Putamen (tissue), 1 donor: Measurements from ENCODE around the gene USF3.
A peak's percentile ranks its signal among the peaks of the same experiment; 100 is the strongest.
"Not testable (repeated sequence)": the region's sequence is repeated elsewhere in the genome, so short reads cannot be mapped to it uniquely, and the experiment has no call there.

ENCODE experiments used
- DNase-seq: peaks from one replicate; pipeline ENCODE4 v3.0.0-alpha.2; 2016; ENCODE audit warnings: low spot score

USF3 gene

DNA sequence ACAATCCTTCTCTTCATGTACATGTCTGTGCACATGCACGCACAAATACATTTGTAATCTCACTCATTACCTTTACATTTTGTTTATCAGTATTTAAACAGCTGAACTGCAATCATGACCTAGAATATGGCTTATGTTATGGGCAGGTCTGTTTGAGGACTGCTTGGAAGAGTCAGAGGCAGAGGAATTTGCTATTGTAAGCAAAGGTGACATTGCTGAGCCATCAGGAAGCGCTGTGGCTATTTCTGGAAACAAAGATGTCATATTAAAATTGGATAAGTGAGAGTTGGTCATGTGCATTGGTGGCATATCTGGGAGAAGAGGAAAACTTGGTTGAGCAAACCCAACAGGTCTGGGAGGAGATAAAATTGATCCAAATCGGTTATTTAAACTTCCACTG lies 41.6 kb downstream of the USF3 start:
- DNase-seq, result no peak

DNA sequence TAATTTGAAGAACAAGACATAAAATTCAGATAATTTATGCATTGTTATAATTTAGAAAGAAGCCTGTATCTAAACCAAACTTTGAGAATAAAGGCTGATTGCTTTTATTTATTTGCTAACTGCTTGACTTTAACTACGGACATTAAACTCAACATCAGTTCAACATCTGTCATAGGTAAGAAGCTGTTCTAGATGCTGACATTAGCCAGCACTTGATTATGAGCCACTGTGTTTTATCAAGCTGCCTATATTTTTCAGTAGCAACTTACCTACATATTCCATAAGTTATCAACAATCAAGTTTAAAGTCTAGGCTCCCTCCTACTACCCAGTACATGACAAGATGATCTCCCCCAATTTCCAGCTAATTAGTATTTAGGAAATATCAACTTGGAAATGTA lies 42.1 kb downstream of the USF3 start:
- DNase-seq, result no peak

DNA sequence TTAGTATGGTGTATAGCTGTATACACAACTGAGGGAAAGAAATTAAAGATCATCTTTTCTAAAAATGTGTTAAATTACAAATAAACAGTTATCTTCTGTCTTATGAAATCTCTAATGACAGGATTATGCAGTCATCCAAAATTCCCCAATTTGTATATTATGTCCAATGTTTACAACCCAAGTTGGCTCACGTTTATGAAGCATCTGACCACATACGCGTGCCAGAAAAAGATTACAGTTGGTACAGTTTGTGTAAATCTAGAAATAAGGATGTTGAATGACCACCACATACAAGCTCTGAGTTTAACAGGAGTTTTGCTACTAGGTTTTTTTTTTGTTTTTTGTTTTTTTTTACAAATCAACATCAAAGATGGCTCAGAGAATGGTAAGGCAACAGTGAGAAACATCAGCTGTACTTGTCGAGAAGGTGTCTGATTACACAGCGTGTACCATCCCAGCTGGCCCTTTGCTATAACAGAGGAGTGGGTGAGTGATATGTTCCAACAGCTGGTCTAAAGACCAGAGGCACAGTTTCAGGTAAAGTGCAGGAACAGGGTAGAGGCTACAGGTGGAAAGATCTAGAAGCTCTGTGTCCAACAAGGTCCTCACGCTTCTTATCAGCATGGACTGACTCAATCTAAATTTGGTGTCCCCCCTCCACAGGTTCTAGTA lies 47.1 kb downstream of the USF3 start:
- DNase-seq, result no peak

DNA sequence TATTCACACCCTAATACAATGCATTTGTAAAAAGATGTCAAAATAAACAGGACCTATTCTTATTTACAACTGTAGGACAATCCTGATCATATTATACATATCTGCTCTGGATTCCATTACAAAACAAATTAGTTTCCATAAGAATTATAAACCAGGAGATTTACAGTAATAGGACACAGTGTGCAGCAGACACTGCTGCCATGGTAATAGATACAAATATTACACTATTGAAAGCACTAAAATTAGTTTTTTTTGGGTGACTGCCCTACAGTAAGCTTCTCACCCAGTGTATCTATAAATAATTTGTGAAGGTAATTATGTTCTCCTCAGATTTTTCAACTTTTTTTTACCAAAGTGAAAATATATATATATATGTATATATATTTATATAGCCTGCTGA lies 47.9 kb downstream of the USF3 start:
- DNase-seq, result no peak

DNA sequence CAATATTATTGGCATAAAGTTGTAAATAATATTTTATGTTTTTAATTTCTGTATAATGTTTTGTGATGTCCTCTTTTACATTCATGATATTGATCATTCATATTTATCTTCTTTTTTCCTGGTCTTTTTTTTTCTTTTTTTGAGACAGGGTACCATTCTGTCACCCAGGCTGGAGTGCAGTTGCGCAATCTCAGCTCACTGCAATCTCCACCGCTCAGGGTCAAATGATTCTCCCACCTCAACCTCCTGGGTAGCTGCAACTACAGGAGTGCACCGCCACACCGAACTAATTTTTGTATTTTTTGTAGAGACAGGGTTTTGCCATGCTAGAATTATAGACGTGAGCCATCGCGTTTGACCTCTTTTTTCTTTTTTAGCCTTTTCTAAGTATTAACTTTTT lies 52.9 kb downstream of the USF3 start:
- no peak for DNase-seq

DNA sequence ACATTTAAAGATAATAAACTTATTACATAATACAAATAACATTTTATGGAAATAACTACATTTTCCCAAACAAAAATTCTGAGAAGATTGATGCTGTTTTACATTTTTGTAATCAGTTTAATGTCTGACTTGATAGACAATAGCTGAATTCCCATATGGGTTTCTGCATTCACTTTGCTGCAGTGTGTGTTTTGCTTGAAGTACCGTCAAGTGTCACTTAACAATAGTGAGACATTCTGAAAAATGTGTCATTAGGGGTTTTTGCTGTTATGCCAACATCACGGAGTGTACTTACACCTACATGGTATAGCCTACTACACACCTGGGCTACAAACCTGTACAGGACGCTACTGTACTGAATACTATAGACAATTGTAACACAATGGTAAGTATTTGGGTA lies 57.5 kb downstream of the USF3 start:
- DNase-seq, result no peak

DNA sequence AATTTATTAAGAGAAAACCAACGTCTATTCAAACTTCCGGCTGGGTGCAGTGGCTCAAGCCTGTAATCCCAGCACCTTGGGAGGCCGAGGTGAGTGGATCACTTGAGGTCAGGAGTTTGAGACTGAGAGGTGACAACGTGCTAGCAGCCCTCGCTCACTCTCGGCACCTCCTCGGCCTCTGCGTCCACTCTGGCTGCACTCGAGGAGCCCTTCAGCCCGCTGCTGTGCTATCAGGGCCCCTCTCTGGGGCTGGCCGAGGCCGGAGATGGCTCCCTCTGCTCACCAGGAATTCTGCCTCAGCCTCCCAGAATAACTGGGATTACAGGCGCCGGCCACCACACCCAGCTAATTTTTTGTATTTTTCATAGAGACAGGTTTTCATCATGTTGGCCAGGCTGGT lies 58.7 kb downstream of the USF3 start:
- no peak for DNase-seq

DNA sequence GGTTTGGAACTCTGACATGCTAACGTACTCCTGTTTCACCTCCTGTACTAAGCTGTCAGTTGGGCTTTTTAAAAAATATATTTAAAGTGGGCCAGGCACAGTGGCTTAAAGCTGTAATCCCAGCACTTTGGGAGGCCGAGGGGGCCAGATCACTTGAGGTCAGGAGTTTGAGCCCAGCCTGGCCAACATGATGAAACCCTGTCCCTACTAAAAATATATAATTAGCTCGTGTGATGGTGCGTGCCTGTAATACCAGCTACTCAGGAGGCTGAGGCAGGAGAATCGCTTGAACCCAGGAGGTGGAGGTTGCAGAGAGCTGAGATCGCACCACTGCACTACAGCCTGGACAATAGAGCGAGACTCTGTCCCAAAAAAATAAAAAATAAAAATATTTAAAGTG lies 60.4 kb downstream of the USF3 start:
- DNase-seq, result not testable (repeated sequence)

DNA sequence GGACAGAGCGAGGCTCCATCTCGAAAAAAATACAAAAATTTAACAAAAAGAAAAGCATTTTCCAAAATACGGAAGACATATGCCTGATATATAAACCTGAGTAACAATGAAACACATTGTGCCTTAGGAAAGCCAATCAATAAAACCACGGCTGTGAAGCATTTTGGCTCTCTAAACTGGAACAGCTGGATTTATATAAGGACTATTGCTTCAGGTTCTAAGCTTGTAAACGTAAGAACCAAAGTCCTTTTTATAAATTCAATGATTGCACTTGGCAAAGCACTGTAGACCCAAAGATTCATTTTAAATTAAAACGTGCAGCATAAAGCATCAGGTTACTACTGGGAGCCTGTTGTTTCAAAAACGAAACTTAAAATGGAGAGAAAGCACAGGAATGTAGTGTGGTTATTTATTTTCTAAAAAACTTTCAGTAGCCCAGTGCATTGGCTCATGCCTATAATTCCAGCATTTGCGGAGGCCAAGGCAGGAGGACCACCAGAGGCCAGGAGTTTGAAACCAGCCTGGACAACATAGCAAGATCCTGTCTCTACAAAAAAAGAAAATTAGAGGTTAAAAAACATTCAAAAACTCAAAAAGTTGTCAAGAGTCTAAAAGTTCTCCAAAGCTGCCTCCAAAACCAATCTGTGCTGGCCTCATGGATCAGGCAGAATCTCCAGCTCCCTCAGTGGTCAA lies 61.5 kb downstream of the USF3 start:
- DNase-seq, result no peak

DNA sequence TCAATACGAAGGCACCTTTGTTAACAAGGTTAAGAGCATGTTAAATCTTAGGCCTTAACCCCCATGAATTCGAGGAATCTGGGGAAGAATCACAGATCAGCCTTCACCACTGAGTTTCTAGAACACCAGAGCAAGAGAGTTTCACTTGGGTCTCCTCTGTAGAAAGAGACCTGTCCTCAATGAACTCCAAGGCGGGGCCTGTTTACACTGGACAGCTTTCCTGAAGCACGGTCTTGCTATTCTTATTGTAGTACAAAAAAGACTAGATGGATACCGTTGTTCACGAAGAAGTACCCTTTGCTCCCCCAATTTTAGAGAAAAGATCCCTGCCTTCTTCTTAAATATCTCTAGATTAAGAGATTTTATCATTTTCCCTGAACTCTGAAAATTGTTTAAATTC lies 64.9 kb downstream of the USF3 start:
- DNase-seq, result no peak

DNA sequence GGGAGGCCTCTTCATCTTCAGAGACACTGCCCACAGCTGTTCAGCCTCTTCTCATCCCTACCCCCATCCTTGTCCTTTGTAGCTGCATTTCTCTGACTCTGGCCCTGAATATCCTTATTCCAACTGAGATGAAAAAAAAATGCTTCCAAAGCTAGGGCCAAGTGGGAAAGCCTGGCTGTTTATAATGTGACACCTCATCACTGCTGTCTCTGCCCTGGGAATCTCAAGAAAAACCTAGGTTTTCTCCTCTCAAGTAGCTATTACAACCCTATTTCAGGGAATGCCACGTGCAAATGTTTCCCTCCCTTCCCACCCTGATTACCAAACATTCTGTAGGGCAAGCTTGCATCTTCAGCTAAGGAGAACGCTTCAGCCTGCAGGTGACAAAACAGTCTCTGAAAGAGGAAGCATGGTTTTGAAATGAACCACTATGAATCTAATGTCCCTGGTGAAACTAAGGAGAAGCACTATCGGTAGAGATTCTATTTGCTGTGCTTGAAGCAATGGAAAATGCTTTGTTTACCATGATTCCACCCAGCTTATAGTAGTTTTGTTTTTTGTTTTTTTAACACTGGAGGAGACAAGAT lies 65.4 kb downstream of the USF3 start:
- no peak for DNase-seq

DNA sequence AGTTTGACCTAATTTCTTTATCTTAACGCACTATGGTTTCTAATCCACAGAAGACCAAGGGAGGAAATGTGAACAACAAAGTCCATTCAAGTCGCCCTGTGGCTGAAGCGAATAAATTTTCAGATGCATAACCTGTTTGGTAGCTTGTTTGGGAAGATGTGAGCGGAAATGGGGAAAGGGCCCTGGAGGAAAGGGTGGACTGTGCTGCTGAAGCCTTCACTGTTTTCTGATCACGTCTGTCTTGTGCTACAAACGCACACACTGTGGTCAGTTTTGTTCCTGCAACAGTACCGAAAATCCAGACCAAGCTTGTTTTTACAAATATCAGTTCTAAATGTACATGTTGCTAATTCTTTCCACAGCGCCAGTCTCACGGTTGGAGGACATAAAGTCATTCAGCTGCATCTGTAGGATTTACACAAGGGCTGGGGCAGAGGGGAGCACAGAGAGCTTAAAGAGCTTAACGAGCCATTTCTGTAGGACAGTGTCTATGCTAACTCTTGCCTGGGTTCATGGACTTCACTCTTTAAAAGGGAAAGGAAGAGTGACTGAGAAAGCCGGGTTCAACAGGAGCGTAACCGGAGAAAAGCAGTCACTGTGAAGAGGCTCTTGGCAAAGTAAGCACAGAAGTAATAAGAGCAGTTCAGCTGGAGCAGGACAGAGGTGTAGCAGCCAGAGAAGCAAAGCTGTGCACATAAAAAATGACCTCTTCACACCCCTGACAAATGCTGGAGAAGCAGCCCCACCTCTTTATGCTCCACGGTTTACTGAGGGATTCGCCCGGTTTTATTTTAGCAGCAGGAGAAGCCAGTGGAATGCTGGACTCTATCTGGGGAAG lies 66.6 kb downstream of the USF3 start:
- no peak for DNase-seq

DNA sequence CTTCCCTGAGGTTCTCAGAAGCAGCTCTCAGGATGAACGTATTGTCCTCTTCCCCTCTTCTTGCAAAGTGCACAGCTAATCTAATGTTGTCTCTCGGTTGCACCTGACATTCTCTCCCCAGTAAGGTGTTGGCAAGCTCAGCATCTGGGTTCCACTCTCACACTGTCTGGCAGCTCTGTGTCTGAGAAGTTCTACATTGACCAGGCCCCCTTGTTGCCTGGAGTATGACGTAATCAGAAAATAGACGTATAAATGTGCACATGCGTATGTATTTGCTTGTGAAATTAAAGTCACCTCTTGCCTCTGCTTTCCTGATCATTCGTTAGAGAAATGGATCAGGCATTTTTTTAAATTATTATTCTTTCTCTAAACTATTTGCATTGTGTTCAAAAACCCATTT lies 67.7 kb downstream of the USF3 start:
- DNase-seq, result no peak

DNA sequence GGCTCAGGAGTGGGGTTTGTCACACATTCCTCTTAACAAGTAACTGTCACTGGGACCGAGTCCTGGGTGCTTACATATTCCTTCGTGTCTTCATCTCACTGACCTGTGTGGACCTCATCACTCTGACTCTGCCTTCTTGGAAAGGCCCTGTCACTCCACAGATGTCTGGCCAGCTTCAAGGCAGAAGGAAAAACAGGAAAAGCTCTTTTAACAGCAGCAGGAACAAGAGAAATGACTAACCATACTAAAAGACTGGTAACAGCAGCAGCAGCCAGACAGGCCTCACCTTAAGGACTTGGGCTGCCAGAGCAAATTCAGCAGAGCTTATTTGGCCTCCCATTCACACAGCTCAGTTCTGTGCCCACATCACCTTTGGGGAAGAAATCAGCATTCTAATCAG lies 68.1 kb downstream of the USF3 start:
- DNase-seq, result no peak

DNA sequence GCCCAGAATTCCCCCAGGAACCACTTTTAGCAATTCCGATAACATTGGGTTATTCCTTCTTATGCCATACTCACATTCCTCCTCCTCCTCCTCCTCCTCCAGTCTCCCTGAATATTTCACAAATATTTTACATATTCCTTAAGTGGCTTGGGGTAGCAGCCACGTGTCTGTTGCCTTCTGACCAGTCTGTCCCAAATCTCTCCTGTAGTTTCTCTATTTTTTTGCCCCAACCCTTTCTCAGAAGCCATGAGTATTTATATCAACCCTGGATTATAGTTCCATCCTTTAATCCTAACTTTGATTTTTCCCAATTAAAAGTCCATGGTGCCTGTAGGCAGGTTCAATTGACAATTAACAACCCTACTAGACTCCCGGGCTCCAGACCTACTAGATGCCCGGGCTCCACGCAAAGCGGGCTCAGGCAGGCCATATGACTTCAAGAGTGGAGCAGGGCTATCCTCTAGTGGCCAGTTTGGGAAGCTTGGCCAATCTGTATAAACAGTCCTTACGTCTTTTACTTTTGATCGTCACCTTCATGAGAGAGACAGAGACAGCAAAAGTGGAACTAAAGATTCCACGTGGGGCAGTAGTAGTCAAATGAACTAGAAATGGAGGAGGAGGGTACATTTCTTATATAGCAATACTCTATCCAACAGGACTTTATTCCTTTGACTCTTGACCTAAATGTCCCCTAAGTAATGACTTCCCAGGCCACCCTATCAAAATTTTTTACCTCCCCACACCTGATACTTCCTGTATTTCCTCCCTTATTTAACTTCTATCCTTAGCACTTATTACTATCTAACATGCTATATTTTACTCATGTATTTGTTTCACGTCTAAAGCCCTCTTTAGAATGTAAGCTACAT lies 69.7 kb downstream of the USF3 start:
- peak; percentile 35 for DNase-seq

DNA sequence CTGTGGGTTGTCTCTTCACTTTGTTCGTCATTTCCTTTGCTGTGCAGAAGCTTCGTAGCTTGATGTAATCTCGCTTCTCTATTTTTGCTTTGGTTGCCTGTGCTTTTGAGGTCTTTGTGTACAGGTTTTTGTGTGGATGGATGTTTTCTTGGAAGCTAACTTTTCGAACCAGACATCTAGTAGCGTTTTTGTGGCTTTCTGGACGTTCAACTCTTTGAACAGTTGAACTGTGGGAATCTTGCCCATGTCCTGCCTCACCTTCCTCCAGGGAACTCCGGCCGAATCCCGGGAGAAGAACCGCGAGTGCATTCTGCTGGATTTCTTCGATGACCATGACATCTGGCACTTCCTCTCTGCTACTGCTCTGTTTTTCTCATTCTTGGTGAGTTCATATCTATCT lies 70.6 kb downstream of the USF3 start:
- DNase-seq, result peak; percentile 9

DNA sequence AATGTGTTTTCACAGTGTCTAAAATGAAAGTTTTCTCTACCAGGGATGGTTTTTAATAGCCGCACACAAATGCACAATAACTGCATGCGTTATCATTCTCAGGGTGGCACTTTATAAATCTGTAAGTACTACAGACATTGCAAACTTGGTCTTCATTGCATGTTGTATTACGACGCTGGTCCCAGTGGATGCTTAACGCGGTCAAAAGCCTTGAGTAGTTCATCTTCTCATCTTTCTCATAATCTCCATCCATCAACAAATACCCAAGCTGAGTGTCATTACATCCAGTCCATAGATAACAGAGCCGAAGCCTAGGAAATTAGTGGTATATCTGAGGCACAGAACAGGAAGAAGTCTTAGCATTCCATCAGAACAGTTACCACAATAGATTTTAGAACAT lies 72.6 kb downstream of the USF3 start:
- no peak for DNase-seq

DNA sequence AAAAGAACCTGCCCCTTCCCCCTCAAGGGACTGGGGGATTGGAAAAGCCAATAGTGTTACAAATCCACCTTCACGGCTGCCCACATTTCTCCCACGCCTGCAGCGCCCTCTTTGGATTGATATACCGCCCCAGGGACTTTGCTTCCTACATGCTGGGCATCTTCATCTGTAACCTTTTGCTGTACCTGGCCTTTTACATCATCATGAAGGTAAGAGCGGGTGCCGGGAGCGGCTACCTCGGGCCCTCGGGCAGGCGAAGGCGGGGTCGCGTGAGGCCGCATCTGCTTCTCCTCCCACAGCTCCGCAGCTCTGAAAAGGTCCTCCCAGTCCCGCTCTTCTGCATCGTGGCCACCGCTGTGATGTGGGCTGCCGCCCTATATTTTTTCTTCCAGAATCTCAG lies 73.1 kb downstream of the USF3 start:
- no peak for DNase-seq

DNA sequence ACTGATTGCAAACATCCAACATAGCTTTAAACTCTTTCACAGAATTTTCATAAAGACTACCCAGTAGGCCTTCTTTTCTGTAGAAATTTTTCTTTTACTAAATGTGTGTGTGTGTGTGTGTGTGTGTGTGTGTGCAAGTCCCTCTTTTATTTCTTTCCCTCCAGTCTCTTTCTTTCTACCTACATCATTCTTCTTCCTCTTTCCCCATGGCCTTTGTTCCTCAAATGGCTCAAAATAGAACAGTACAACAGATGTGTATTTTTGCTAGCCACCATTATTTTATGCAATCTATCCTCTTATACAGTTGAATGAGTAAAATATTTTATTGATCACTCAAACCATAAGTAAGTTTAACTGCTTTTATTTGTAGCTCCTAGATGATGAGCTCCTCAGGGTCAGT lies 76.4 kb downstream of the USF3 start:
- DNase-seq, result no peak

DNA sequence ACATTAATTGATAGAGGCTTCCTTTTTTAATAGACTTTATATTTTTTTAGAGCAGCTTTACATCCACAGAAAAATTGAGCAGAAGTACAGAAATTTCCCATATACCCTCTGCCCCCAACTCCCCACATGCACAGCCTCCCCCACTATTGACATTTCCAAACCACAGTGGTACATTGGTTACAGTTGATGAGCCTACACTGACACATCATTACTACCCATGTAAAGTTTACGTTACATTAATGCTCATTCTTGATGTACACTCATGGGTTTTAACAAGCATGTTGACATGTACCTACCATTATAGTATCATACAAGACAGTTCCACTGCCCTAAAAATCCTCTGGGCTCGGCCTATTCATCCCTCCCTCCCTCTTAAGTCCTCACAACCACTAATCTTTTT lies 78.7 kb downstream of the USF3 start:
- DNase-seq, result no peak

DNA sequence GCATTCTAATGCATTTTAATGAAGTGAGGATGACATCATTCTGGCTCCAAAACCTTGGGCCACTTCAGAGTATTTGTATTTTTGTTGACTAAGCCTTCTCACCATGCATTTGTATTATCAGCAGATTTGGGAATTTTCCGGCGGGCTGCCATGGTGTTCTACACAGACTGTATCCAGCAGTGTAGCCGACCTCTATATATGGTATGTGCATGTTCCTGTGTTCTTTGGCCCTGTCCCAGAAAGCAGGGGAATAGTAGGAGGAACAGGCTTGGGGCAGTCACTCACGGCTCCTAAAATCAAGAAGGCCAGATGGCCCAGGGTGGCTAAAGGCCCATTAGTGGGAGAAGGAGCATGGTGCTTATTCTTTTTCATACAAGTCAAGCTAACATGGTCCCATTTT lies 80.5 kb downstream of the USF3 start:
- DNase-seq, result no peak

DNA sequence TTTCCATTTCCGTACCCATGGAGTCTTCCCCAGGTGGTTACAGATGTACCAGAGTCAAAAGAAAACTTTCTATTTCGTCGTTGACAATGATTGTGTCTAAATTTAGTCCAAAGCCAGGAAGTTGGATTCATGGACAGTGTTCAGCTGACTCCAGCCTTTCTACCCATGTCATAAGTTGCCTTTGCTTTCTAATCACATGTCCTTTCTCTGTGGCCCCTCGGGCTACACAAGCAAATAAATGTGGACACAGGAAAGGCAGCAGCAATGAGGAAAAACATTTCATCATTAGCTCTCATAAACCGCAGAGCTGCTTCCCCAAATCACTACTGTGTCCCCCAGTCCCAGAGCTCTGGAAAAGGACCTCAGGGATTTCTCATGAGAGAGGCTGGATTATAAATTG lies 82.0 kb downstream of the USF3 start:
- no peak for DNase-seq
